Measurements from ENCODE around the gene SV2B. TPM values are rescaled to one million over a fixed set of nuclear protein-coding genes. Genes with fewer than 3 reads are reported as not detected.
A peak's percentile ranks its signal among the peaks of the same experiment; 100 is the strongest.

SV2B gene
- polyA plus RNA-seq, 2 of the 4 experiments (the other 2 are of a cell fraction), result 0.05 TPM; not detected in 1

DNA sequence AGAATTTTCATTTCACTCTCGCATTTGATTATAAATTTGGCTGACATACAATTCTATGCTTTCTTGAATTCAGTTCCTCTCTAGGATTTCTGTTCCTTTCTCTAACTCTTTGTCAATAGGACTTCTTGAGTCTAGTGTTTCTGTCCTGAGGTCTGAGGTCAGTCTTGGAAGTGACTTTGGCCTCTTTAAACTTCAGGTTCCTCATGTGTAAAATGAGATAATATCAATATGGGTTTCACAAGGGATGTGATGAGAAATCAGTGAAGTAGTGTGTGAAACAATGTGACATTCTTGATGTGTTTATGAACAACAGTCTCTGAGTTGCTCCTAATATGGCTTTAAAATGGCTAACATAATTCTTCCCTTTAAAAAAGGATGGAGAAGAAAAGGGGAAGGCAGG is 92.2 kb downstream of the SV2B start:
- TF ChIP-seq JUN (IDR thresholded peaks at IDR 0.05) (no peak), NPAS2 (CRISPR knock-in tag; IDR thresholded peaks at IDR 0.05; ENCODE audit: borderline replicate concordance) (no peak), ZC3H11A (IDR thresholded peaks at IDR 0.05) (no peak), ZNF302 (CRISPR knock-in tag; IDR thresholded peaks at IDR 0.05) (no peak), TP53 (CRISPR knock-in tag; IDR thresholded peaks at IDR 0.05) (no peak), HOXB5 (CRISPR knock-in tag; IDR thresholded peaks at IDR 0.05) (no peak), EHMT2 (IDR thresholded peaks at IDR 0.05; ENCODE audit: low read depth) (no peak)
- TF ChIP-seq, protein P1, sequence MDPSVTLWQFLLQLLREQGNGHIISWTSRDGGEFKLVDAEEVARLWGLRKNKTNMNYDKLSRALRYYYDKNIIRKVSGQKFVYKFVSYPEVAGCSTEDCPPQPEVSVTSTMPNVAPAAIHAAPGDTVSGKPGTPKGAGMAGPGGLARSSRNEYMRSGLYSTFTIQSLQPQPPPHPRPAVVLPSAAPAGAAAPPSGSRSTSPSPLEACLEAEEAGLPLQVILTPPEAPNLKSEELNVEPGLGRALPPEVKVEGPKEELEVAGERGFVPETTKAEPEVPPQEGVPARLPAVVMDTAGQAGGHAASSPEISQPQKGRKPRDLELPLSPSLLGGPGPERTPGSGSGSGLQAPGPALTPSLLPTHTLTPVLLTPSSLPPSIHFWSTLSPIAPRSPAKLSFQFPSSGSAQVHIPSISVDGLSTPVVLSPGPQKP (IDR thresholded peaks at IDR 0.05; ENCODE audit: low read depth, low read length), result no peak
- Histone ChIP-seq H3K4me2 (no peak overlapping the region), H3K9me3 (no peaks in the 10 kb centered on the region), H3K27ac (no peak overlapping the region), H3K4me1 (no peaks in the 10 kb centered on the region), H3K4me3 (no peak overlapping the region)
- 0% methylated on average over 1 of the region's 1 CpG for WGBS (ENCODE audit: missing lambda C conversion rate)
- DNase-seq (ENCODE audit: low read depth in 1 of 2, low spot score in 1 of 2) (no peak), FAIRE-seq (peak; percentile 18), ATAC-seq (no peak)
- ChIA-PET CTCF (no interaction called here), POLR2A (no interaction called here)

DNA sequence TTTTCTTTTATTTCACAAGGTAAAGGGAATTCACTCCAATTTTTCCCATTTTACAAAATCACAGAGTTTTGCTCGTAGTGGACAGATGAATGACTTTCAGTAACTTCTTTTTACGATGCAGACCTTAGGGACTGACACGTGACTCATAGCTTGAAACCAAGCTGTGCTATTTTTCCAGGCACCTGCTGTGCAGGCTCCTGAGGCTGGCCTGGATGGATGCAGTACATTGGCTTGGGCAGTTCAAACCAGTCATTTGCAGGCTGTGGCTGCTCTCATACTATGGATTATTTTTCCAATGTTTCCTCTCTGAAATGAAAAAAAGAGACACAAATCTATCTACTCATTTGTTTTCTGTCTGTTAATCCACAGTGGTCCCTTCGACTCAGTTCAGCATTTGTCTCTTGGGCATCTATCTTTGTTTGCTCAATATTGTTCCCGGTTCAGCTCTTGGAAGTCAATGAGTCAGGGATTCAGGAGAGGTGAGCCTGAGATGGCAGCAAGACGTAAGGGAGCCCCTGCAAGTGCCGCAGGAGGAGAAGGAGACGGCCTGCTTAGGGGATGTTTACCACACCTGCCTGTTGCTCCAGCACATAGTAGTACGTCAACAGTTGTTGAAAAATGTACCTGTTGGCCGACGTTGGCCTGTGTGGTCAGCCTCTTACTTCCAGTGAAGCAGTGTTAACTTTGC is 92.8 kb downstream of the SV2B start:
- 9% methylated on average over 11 of the region's 11 CpGs for WGBS (ENCODE audit: missing lambda C conversion rate)
- no peak for ATAC-seq
- no peak for FAIRE-seq
- Histone ChIP-seq H3K4me3 (no peak overlapping the region), H3K4me1 (no peaks in the 10 kb centered on the region), H3K4me2 (no peak overlapping the region), H3K27ac (no peak overlapping the region), H3K9me3 (no peaks in the 10 kb centered on the region)
- CTCF ChIA-PET, result no interaction called here
- POLR2A ChIA-PET, result no interaction called here
- TF ChIP-seq CHD4 (IDR thresholded peaks at IDR 0.05; ENCODE audit: borderline replicate concordance) (no peak), FOXS1 (CRISPR knock-in tag; IDR thresholded peaks at IDR 0.05) (no peak), FOSB (CRISPR knock-in tag; IDR thresholded peaks at IDR 0.05) (no peak), RAD21 (conservative IDR thresholded peaks at IDR 0.05 in 1 of 2, IDR thresholded peaks at IDR 0.05 in 1 of 2) (no peak), SREBF2 (IDR thresholded peaks at IDR 0.05) (no peak), CBX2 (IDR thresholded peaks at IDR 0.05; ENCODE audit: borderline replicate concordance, low read depth) (no peak)
- TF ChIP-seq, protein P2, sequence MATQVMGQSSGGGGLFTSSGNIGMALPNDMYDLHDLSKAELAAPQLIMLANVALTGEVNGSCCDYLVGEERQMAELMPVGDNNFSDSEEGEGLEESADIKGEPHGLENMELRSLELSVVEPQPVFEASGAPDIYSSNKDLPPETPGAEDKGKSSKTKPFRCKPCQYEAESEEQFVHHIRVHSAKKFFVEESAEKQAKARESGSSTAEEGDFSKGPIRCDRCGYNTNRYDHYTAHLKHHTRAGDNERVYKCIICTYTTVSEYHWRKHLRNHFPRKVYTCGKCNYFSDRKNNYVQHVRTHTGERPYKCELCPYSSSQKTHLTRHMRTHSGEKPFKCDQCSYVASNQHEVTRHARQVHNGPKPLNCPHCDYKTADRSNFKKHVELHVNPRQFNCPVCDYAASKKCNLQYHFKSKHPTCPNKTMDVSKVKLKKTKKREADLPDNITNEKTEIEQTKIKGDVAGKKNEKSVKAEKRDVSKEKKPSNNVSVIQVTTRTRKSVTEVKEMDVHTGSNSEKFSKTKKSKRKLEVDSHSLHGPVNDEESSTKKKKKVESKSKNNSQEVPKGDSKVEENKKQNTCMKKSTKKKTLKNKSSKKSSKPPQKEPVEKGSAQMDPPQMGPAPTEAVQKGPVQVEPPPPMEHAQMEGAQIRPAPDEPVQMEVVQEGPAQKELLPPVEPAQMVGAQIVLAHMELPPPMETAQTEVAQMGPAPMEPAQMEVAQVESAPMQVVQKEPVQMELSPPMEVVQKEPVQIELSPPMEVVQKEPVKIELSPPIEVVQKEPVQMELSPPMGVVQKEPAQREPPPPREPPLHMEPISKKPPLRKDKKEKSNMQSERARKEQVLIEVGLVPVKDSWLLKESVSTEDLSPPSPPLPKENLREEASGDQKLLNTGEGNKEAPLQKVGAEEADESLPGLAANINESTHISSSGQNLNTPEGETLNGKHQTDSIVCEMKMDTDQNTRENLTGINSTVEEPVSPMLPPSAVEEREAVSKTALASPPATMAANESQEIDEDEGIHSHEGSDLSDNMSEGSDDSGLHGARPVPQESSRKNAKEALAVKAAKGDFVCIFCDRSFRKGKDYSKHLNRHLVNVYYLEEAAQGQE (IDR thresholded peaks at IDR 0.05), result no peak
- no peak for DNase-seq (ENCODE audit: low read depth in 1 of 2, low spot score in 1 of 2)

DNA sequence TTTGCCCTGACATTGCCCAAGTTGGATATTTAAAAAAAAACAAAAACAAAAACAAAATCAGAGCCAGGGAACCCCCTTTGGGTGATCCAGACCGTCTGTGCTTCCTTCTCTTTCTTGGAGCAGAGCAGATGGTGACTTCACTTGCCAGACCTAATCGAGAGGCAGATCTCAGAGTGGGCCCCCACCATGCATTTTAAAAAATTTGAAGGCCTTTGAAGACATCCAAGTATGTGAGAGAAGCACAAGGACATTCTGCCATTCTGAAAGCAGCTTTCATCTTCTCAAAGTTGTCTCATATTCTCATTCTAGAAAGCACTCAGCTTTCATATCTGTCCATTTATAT is 93.3 kb downstream of the SV2B start:
- no peak for ATAC-seq
- ChIA-PET POLR2A (no interaction called here), CTCF (interaction anchor here (1.2 kb wide), 1 partner anchor 138 kb away, joined by 4 read pairs; no protein-coding TSS in a partner anchor)
- H3K4me1 ChIP-seq, result no peaks in the 10 kb centered on the region
- no peak for FAIRE-seq
- H3K27ac ChIP-seq, result no peak overlapping the region
- H3K9me3 ChIP-seq, result no peaks in the 10 kb centered on the region
- TF ChIP-seq EHF (CRISPR knock-in tag; IDR thresholded peaks at IDR 0.05) (no peak), TFCP2L1 (CRISPR knock-in tag; IDR thresholded peaks at IDR 0.05) (no peak), POLR2AphosphoS2 (conservative IDR thresholded peaks at IDR 0.05; ENCODE audit: low read length) (no peak), ZNF302 (CRISPR knock-in tag; IDR thresholded peaks at IDR 0.05) (no peak), SMC3 (IDR thresholded peaks at IDR 0.05) (no peak), RAD21 (conservative IDR thresholded peaks at IDR 0.05 in 1 of 2, IDR thresholded peaks at IDR 0.05 in 1 of 2) (no peak), HEYL (CRISPR knock-in tag; IDR thresholded peaks at IDR 0.05) (no peak), HOXA7 (CRISPR knock-in tag; IDR thresholded peaks at IDR 0.05) (no peak), ZSCAN20 (CRISPR knock-in tag; IDR thresholded peaks at IDR 0.05) (no peak), TP53 (CRISPR knock-in tag; IDR thresholded peaks at IDR 0.05) (no peak), SREBF2 (IDR thresholded peaks at IDR 0.05) (no peak), EP300 (IDR thresholded peaks at IDR 0.05) (no peak)
- TF ChIP-seq, protein P3, sequence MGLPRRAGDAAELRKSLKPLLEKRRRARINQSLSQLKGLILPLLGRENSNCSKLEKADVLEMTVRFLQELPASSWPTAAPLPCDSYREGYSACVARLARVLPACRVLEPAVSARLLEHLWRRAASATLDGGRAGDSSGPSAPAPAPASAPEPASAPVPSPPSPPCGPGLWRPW (IDR thresholded peaks at IDR 0.05), result no peak
- TF ChIP-seq, protein P2 (IDR thresholded peaks at IDR 0.05), result no peak
- H3K4me3 ChIP-seq, result no peak overlapping the region
- no peak overlapping the region for H3K4me2 ChIP-seq
- DNase-seq (ENCODE audit: low read depth in 1 of 2, low spot score in 1 of 2), result no peak
- 0% methylated on average over 2 of the region's 2 CpGs for WGBS (ENCODE audit: missing lambda C conversion rate)
